ENCODE data around the gene MXRA7.
A peak's percentile ranks its signal among the peaks of the same experiment; 100 is the strongest.

The MXRA7 gene

DNA sequence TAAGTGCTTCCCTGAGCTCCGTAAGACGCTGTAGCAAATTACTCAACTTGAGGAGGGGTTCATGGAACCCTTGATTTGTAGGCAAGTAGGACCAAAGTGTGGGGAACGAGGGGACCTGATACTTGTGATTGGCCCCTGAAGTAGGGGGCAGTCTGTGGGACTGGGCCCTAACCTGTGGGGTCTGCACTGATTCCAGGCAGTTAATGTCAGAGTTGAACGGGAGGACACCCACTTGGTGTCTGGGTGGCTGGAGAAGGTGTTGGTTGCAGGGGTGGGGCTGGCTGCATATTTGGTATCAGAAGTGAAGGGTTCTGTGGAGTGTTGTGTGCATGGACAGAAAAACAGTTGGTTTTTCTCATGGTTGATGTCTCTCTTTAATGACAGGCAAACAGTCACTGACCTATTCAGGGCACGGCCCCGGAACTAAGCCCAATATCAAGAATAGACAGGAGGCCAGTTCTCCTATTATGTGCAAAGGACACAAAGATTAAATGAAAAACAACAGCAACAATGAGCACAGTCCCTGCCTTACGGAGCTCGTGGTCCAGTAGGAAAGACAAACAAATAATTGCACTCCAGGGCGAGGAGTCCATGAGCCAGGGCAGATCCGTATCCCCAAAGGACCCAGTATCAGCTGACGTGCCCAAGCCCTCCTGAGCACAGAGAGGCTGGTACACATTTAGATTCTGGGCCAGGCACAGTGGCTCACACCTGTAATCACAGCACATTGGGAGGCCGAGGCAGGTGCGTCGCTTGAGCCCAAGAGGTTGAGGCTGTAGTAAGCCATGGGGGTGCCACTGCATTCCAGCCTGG lies 19.2 kb downstream of the MXRA7 start:
- no peak for FAIRE-seq

DNA sequence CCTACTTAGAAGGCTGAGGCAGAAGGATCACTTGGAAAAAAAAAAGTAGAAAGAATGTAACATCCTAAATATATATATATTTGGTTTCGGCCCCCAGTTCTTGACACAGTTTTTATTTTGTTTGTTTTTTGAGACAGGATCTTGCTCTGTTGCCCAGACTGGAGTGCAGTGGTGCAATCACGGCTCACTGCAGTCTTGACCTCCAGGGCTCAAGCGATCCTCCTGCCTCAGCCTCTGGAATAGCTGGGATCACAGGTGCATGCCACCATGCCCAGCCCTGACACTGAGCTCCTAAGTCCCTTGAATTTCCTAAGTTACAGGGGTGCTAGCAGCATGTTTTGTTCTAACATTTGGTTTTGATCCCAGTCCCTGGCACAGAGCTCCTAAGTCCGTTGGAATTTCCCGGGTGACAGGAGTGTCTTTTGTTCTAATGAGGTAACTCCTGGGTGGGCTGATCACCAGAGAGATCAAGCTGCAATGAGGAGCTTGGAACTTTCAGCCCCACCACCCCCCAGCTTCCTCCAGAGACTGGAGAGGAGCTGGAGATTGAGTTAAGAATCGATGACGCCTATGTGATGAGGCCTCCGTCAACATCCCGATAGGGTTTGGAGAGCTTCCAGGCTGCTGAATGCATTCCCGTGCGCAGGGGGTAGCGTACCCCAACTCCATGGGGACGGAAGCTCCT lies 20.0 kb downstream of the MXRA7 start:
- FAIRE-seq, result no peak

DNA sequence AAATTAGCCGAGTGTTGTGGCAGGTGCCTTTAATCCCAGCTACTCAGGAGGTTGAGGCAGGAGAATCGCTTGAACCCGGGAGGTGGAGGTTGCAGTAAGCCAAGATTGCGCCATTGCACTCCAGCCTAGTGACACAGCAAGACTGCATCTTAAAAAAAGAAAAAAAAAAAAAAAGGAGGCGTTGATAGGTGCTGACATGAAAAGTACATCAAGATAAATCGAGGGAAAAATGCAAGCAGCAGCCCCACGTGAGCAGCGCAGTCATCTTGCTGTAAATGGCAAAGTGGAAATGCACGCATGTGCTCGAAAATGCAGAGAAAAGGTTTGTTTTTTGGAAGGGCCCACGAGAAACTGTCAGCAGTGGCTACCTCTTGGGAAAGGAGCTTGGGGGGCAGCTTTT lies 20.9 kb downstream of the MXRA7 start:
- FAIRE-seq, result no peak

DNA sequence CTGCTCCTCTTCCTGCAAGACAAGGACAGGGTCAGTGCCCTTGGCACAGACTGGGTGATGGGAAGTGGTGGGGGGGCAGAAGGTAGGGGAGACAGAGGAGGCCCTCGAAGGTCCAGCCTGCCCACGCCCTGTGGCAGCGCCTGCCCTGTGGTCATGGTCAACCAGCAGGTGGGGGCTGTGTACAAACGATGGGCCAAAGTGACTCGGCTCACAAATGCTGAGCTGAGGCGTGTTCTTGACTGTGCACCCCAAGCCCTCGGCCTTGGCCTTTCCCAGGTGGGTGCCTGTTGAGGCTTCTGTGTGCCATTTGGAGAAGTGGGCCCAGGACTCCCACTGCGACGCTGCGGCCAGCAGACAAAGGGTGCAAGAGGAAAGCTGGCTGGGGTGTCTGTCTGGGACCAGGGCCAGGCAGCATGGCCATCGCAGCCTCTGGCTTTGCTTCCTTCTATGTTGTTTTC lies 22.6 kb downstream of the MXRA7 start:
- no peak for FAIRE-seq

DNA sequence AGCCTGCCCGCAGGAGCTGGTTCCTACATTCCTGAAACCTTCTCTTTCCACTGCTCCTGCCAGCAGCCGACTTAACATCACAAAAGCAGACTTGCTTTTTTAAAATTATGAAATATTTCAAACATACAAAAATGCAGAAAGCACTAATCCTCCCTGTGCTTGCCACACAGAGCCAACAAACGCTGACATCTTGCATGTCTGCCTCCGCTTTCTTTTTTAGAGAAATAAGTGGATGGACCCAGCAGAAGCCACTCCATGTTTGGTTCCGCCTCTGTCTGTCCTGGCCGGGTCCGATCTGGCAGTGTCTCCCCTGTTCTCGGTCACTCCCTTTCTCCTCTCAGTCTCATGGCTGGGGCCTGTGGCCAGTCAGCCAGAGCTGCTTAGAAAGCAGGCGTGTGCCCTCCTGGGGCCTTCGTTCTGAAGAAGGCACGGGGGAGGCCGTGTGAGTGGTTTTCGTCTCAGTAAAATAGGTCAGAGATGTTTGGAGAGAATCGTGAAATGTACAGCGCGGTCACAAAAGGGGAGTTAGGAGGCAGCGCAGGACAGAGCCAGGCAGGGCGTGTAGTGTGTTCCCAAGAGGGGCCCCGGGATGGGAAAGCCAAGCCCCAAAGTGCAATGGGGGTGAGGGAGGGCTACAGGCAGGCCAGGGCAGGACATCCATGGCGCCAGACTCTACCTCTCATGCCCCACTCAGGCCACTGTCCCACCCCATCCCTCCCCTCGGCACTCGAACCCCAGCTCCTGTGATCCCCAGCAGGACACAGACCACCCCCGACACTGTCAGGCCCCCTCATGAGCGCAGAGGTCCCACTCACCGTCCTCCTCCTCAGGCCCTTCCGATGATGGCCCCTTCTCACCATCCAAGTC lies 23.2 kb downstream of the MXRA7 start:
- no peak for FAIRE-seq

DNA sequence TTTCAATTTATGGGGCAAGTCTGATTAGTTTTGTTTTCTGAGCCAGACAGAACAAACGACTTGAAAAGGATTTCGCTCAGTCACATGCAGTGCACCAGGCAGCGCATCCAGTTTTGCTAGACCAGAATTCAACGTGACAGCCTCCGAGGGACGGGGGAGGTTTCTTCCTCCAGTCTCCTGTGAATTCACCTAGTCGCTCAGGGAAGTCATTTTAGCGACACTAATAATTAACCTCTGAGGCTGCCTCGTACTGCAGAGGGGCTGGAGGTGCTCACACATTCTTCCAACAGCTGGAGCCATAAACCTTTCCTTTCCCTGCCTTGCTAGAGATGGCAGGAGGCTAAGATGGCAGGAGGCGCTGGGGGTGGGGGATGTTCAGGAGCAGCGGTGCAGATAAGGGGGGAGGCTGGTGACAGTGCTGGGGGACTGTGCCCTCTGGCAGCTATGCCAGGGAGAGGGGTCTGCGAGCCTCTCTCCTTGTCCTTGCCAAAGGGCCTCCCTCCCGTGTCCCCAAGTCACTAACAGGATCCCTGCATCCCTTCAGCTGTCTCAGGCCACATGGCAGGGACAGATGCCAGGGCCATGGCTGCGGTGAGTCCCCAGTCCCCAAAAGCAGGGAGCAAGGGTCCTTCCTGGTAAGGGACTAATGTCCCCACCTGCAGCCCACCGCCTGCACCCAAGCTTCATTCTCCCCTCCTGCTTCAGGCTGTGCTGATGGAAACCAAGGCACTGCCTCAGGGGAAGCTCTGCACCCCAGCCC lies 24.0 kb downstream of the MXRA7 start:
- FAIRE-seq, result no peak

DNA sequence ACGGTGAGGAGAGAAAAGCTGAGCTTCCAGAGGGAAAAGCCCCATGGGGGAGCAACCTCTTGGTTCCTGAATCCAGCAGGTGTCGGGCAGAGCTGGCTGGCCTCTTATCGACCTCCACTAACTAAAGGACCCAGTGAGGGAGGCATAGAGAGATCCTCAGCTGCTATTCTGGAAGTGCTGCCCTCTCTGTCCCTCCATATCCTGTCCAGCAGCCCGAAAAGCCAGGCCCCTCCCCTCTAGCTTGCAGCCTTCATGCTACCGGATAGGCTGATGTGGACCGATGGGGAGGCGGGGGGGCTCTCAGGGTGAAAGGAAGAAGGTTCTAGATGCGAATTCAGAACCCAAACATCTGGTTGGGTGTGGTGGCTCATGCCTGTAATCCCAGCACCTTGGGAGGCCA lies 24.9 kb downstream of the MXRA7 start:
- FAIRE-seq, result no peak

DNA sequence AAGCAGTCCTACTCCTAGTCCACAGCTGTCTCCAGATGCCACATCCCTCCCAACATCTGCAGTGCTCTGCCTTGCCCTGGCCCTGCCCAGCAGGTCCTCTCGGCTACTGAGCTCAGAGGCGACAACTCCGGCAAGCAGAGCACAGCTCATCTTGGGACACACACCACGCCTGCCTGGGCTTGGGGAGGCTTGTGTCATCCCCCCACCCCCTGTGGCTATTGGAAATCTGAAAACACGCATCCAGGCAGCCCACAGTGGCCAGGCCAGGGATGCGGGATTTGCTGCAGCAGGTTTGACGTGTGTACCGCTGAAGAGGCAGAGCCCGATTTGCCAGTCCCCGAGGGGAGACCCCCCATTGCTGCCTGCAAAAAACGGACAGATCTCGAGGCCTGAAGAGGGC lies 25.4 kb downstream of the MXRA7 start:
- no peak for FAIRE-seq

DNA sequence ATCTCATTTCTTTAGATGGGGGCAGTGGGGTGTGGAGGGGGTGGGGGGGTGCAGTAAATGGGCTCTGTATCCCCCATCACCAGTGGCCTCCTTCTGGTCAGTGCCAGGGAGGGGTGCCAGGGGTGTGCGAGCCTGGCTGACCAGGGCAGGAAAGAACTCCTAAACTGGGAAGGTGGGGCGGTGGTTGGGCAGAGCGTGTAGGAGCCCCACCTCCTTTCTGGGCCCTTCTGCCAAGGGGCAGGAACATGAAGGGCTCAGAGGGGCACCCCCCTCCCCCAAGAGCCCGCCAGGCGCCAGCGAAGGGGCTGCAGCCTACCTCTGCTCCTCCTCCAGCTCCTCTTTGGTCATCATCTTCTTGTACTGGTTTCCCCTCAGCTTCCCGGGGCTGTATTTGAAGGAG lies 26.0 kb downstream of the MXRA7 start:
- FAIRE-seq, result no peak

DNA sequence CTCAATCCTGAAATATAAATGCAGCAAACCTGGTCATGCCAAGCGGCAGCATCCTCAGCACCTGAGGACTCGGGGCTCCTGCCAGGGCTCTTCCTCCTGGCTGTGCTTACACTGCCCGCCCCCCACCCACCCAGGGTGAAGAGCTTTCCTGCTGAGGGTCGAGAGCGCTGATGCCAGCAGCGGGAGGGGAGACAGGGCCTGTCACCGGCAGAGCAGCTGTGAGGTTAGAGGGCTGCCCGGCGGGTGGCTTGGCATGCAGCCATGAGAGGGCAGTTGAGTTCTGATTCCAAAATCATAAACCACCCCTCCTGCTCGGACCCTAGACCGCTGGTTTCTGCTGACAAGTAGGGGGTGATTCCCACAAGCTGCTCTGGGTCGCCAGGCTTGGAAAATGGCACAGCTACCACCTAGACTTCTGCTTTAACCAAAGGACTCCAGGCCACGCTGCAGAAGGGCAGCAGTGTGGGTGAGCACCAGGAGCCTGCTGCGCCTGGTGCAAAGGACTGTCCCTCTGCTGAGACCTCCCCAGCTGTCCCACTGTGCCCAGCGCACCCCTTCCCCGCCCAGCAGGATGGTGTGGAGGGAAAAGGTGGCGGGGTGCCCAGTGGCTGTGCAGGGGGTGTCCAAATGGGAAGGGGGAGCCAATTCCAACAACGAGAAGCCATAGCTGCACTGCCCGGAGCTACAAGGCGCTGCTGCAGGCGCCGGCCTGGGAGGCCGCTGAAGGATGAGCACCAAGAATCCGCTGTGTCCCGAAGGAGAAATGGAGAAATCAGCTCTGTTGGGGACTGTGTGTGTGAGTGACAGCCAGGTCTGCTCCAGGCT lies 26.6 kb downstream of the MXRA7 start:
- FAIRE-seq, result no peak

DNA sequence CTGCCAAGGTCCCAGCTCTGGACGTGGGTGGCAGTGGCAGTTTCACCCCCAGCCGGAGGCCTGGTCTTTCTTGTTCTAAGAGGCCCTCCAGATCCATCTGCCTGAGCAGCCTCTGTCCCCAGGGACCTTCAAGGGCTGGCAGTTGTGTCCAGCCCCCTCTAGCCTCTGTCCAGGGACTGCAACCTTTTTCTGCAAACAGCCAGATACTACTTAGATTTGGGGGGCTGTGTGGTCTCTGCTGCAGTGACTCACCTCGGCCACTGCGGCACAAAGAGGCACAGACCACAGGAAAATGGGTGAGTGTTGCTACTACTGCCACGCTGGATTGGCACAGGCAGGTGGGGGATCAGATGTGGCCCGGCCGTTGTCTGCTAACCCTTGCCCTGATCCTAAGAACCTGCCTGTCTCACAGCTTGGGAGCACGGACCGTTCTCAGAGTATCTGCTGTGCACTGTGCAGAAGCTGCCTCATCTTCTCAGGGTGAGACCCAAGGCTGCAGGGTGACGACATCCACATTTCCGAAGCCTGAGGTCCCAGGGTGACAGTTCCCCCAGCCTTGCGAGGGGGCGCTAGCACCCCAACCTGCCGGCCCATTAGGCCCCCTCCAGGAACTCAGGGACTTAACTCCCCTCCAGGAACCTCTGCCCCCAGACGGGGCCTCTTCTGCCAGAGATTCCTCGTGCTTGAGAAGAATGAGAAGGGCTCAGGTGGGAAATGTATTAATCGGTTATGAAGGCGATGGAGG lies 27.6 kb downstream of the MXRA7 start:
- no peak for FAIRE-seq

DNA sequence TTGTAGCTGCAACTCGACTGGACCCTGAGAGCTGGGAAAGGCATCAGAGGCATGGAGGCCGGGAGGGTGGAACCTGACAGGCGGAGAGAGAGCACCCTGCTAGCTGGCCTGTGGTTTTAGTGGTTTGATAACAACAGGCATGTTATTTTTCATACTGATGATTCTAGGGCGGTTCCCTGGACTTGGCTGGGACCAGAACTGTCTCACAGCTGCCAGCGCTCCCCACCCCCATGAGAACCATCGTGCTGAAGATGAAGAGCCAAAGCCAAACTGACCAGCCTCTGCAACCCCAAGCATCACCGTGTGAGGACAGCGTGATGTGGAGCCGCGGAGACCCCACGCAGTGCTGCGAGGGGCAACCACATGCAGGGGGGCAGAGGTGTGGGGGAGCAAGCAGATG lies 28.5 kb downstream of the MXRA7 start:
- no peak for FAIRE-seq

DNA sequence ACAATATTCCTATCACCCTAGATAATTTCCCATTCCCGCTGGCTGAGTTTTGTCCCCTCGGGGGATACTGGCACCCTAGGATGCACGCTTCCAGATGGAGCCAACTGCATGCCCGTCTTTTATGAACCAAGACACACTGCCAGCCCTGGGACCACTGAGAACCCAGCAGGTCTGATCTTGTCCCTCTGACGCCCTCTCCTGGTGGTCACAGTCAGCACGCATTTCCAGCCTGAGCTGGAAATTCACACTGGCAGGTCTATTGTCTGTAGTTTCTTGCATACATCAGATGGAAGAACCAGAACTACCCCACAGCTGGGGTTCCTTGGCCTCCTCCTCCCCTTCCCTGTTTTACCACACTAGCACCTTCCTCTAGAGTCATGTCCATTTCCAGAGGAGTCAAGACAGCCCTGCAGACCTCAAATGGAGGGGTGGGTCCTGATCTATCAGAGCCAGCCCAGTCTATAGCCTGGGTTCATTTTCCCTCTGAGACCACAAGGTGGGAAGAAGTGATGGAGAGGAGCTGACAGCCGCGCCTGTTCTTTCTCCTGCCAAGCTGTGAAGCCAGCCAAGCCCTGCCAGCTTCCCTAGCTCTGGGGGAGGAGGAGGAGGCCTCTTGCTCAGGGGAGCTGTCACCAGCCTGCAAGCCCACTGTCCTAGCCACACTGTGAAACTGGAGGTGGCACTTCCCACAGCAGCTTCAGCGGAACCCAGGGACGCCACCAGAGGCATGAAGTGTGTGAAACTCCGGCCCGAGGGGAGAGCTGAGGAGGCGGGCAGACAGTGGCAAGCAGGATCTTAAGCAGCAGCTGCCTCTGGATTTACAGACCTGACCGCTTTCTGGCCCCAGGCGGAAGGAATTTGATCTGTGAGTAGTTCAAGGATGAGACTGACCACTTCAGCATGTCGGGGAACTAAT lies 29.3 kb downstream of the MXRA7 start:
- FAIRE-seq, result peak; percentile 69

DNA sequence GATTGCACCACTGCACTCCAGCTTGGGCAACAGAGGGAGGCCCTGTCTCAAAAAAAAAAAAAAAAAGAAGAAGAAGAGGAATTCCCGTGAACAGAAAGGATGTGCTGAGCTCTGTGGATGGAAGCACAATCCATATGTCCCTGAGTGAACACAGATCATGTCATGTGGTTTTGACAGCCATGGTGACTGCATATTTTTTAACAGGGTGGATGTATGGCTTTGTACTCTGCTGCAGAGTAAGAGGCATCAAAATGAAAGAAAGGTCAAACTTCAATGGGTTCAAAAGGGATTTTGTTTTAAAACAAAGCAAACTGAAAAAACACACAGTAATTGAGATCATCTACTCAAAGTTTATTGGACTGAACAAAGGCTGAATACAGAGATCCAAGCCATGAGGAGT lies 31.5 kb downstream of the MXRA7 start:
- FAIRE-seq, result no peak

DNA sequence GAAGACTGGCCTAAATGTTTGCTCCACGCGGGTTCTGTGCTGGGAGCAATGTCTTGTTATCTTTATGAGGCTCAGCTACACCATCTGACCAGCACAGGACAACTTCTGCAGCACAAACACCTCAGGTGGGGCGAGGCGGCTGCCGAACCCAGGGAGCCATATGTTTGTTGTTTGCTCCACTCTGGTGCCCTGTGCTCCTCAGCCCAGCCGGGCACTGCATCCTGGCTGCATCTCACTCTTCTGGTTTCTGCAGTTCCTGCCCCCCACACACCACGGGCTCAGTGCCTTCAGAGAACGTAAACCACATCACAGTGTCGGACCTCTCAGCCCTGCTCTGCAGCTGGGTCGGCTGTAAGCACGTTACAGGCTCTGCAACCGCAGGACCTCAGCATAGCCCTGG lies 32.4 kb downstream of the MXRA7 start:
- no peak for FAIRE-seq

DNA sequence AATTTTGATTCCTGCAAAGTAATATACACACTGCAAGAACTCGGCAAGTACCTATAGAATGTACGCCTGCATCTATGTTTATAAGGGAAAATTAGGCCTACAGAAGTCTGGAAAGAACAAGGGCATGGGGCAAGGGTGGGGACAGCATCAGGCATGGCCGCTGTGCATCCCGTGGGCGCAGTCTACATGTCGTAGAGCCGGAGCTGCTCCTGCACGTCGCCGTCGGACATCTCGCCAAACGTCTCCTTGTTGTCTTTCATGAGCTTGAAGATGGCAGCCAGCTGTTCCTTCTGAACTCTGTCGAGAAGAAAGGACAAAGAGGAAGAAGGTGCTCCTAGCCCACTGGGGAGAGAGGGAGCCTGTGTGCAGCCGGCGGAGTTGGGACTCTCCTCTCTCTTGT lies 33.4 kb downstream of the MXRA7 start:
- FAIRE-seq, result no peak

DNA sequence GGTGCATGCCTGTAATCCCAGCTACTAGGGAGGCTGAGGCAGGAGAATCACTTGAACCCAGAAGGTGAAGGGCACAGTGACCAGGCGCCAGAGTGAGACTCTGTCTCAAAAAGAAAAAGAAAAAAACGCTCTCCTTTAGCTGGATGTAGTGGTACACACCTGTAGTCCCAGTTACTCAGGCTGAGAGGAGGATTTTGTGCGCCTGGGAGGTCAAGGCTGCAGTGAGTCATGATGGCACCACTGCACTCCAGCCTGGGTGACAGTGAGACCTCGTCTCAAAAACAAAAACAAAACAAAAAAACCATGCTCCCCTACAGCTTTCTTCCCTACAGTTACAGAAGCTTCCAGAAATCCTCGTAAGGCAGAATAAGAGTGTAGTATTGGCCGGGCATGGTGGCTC lies 34.1 kb downstream of the MXRA7 start:
- FAIRE-seq, result no peak

DNA sequence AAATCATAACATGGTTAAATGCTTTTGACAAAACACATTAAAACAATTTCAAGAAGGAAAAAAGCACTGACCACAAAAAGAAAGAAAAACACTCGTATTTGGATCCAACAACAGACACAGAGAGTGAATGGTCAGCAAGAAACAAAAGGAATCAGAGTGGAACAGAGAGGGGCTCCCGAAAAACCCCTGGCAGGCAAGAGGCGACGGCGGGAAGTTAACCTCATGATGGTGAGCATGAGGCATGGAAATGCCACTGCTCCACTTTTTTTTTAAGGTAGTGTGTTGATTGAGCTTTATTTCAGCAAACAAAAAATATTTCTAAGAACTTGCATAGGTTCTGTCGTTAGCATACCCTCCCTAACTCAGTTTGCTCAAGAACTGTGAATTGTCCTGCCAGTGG lies 35.1 kb downstream of the MXRA7 start:
- FAIRE-seq, result no peak

DNA sequence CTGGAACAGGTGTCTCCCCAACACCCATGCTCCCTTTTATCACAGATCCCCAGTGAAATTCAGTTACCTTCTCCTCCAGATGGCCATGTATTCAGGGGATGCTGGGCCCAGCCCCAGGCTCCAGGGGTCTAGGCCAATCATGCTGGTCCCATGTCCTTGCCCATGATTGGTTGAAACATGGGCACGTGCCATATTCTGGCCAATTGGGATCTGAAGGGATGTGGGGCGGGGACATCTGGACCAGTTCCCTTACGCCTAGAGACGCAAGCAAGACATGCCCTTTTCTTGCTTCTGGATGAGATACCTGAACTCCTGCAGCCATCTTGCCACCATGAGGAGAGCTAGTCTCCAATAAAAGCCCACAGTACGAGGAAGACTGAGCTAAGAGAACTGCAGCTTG lies 36.2 kb downstream of the MXRA7 start:
- no peak for FAIRE-seq

DNA sequence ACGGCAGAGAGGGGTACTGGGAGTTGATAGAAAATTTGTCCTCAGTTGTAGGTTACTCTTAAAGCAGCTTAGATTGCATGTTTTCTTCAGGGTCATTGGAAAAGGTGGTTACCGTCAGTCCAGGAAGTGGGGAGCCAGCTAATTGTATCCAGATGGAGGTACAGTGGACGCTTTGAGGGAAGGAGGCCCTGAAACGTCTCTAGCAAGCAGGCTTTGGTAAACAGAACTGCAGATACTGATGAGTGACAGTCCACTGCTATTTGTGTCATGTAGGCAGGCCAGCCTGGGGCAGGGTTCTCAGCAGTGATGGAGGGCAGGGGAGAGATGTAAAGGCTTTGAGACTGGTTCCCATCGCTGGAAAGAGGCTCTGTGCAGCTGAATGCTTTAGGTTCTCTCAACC lies 37.0 kb downstream of the MXRA7 start:
- no peak for FAIRE-seq
